DMS79 treated with DMSO at 0.1 percent for 48 hours (cell line): Measurements from ENCODE around the gene RUBCNL.

Experiments
- DNase-seq: peaks from one replicate; lab custom pipeline; 2025; lab: John Stamatoyannopoulos, UW

The RUBCNL gene

DNA sequence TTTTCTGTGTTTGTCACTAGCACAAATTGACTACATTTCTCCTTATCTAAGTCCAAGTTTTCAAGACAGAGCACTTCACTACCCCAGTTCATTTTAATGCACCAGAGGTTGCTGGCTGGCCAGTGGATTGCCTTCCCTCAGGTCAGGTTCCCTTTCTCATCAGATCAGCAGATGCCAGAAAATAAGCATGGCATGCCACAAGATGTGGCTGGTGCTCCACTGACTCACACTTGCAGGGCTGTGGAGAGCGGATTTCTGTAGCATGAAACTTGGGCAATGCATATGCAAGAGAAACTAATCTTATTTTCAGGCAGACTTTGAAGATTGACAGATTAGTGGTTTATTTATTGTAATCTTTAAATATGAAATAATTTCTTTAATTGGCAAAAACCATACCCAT, 79.5 kb downstream of the RUBCNL start:
- DNase-seq = no peak

DNA sequence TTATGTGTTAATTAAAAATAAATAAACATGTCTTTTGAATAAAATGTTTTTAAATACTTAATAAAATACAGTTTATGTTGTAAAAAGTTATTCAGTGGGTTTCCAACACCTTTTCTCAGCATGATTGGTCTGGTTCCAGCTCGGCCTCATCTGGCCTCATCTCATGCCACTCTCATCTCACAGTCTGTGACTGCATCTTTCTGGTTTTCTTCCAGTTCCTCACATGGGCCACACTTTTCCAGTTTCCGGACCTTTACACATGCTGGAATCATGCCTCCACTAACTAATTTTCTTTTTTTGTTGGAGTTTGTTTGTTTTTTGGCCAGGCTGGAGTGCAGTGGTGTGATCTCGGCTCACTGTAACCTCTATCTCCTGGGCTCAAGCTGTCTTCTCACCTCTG, 82.5 kb downstream of the RUBCNL start:
- DNase-seq = no peak

DNA sequence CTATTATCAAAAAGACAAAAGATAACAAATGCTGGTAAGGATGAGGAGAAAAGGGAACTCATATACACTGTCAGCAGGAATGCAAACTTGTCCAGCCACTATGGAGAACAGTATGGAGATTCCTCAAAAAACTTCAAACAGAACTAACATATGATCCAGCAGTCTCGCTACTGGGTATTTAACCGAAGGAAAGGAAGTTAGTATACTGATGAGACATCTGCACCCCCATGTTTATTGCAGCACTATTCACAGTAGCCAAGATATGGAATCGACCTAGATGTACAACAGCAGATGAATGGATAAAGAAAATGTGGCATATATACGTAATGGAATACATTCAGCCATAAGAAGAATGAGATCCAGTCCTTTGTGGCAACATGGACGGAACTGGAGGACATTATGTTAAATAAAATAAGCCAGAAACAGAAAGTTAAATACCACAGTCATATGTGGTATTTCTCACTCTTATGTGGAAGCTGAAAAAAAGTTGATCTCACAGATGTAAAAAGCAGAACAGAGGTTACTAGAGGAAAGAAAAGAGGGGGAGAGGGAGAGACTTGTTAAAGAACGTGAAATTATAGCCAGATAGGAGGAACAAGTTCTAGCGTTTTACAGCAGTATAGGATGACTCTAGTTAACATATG, 83.2 kb downstream of the RUBCNL start:
- DNase-seq = no peak

DNA sequence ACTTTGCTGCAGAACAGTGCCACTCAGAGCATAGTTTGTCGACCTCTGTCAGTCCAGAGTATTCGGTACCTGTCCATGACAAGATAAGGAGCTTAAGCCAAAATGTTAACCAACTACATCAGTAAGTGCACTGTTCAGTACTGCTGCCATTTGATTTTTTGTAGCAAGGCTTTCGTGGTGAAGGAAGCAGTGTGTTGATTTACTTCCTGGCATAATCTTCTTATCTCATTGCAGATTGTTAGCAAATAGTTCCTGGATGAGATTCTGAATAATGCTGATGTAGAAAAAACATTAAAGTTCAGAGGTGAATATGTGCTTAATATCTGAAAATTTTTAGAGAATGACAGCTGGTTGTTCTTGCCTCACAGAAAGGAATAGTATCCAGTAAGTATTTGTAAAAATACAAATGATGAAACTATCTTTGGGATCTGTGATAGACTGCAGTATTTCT, 89.7 kb downstream of the RUBCNL start:
- no peak for DNase-seq

DNA sequence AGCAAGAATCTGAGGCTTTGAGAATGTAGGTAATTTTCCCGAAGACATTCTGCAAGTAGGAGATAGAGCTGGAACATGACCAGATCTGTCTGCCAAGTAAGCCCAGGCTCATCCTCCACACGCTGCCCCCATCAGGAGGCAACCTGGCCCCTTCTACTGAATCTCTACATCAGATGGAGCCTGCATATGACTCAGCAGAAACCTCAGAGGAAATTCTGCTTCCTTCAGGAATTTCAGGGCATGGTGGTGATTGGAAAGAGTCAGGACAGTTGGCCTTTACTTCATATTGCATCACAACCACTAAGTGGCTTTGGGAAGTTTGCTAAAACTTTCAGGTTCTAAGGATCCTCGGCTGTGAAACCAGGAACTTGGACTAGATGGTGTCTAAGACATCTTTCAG, 90.1 kb downstream of the RUBCNL start:
- no peak for DNase-seq

DNA sequence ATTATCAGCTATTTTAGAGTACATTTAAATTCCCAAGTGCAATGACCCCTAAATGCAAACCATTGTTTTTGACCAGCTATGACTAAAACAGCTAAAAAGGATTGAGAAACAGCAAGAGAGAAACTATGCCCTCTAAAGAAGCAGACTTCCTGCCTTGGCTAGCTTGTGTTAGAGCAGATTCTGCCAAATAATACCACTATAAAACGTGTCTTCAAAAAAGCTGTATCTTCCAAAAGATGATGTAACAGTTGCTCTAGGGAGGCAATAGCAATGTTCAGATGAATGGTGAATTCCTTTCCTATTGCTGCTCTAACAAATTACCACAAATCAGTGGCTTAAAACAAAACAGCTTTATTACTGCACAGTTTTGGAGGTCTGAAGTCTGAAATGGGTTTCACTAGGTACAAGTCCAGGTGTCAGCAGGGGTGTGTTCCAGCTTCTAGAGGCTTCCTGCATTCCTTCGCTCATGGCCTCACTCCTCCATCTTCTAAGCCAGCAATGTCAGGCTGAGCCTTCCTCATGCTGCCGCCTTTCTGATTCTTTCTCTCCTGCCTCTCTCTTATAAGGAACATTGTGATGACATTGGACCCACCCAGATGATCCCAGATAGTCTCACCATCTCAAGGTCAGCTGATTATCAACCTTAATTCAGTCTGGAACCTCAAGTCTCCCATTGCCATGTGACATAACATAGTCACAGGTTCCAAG, 90.8 kb downstream of the RUBCNL start:
- DNase-seq = no peak

DNA sequence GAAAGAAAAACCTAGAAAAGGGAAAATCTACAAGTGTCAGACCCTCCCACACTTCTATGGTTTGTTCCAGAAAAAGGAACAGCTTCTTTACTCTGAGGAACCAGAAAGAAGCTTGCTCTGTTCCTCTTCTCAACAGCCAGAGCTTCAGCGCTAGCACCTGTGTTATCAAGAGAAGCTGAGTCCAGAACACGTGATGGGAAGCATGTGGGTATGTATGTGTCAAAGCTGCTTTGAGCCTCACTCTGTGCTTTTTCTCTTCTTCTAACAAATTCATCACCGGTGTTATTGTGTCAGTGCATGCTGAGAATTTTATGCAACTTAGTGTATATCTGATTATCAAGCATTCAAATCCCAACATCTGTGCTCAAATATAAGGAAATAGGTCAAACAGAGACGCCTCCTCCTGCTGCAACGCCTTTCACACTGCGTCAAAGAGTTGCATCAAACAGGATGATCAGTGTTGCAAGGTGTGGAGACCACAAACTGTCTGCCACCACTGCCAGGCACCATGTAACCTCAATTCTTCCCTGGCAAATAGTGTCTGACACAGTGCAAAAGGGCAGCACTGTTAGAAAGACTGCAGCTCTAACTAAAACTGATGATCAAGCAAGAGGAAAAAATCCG, 91.4 kb downstream of the RUBCNL start:
- DNase-seq = no peak

DNA sequence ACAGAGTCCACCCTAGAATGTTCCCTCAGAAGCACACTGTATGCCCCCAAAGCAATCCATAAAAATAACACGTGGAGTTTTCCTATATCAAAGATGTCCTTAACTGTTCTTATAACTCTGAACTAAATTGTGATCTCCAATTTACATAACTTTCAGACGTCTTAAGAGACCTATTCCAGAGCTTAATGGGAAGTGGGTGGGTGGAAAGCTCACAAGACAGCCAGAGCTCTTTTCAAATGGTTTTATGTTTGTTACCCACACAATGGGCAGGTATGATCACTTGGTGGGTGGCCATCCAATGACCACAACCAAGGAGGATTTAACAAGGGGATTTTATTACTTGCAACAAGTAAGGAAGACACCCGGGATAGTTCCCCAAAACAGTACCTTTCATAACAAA, 93.6 kb downstream of the RUBCNL start:
- no peak for DNase-seq
